Gastrocnemius medialis (tissue), 4 donors: ENCODE data around the gene WDR76. TPM values are rescaled to one million over a fixed set of nuclear protein-coding genes. Genes with fewer than 3 reads are reported as not detected.
"Not testable (repeated sequence)": the region's sequence is repeated elsewhere in the genome, so short reads cannot be mapped to it uniquely, and the experiment has no call there.

Experiments used
- ATAC-seq, 2 donors: fragments of 150-250 bp; one replicate each; pipeline ENCODE4 v1.9.1; 2016
- DNase-seq, 2 donors: peaks; one replicate each; pipeline ENCODE4 v3.0.0-alpha.2; 2019
- H3K27ac ChIP-seq, 4 donors: fragments of 200-600 bp; sonication (generic); 1 replicate in 1 of 4; 2 replicates in 3 of 4; pipeline ENCODE4 v1.5.1; 2016 to 2018; ENCODE audit warnings: mild to moderate bottlenecking in 2 of 4, moderate library complexity in 1 of 4
- H3K27me3 ChIP-seq, 3 donors: fragments of 200-600 bp; sonication (generic) in 2 of 3; 1 replicate in 1 of 3; 2 replicates in 2 of 3; pipeline versions ENCODE4 v1.5.1 to v1.6.0; 2016 to 2019; ENCODE audit warnings: mild to moderate bottlenecking in 1 of 3, moderate library complexity in 1 of 3
- H3K36me3 ChIP-seq, 2 donors: fragments of 200-600 bp; sonication (generic) in 1 of 2; one replicate each; pipeline ENCODE4 v1.5.1; 2017 to 2018
- H3K4me1 ChIP-seq, 2 donors: fragments of 200-600 bp; sonication (generic) in 1 of 2; one replicate each; pipeline ENCODE4 v1.5.1; 2016 to 2017; ENCODE audit warnings: mild to moderate bottlenecking in 2 of 2
- H3K4me3 ChIP-seq, 4 donors: fragments of 200-600 bp; sonication (generic) in 3 of 4; 1 replicate in 1 of 4; 2 replicates in 3 of 4; pipeline ENCODE4 v1.5.1; 2016 to 2019; ENCODE audit warnings: mild to moderate bottlenecking in 2 of 4
- H3K9me3 ChIP-seq, 3 donors: fragments of 200-600 bp; sonication (generic) in 2 of 3; 1 replicate in 1 of 3; 2 replicates in 2 of 3; pipeline ENCODE4 v1.5.1; 2016 to 2019
- CTCF ChIP-seq, 5 experiments: fragments of 450-650 bp in 3 of 5; fragments of 200-600 bp in 2 of 5; sonication (generic) in 2 of 5; IDR thresholded peaks in 4 of 5; conservative IDR thresholded peaks in 1 of 5; 1 replicate in 4 of 5; 2 replicates in 1 of 5; pipeline ENCODE4 v1.5.1; 2016 to 2019; ENCODE audit warnings: antibody characterized with exemption in 5 of 5, mild to moderate bottlenecking in 3 of 5, moderate library complexity in 3 of 5
- POLR2A ChIP-seq, 2 donors: fragments of 450-650 bp; IDR thresholded peaks; one replicate each; pipeline ENCODE4 v1.6.1; 2017; ENCODE audit warnings: antibody characterized with exemption in 2 of 2, mild to moderate bottlenecking in 2 of 2, moderate library complexity in 2 of 2
- in situ Hi-C, 4 donors: fragments of 200-750 bp; cut with MboI; loops; one replicate each; pipeline versions ENCODE4 v1.15.0 to v1.8.0; 2017; ENCODE audit warnings: low sequenced_read_pairs in 4 of 4
- intact Hi-C: fragments of 100-400 bp; cut with DNase I; formaldehyde crosslinking; loops from one replicate; pipeline ENCODE4 v1.15.1; 2023; ENCODE audit warnings: low total_unique reads
- total RNA-seq, 4 donors: library from RNA; depleted of rRNA; stranded (reverse); fragments of >200 nt; gene quantifications; one replicate each; pipeline versions ENCODE4 v1.1.0 to v1.2.3, GENCODE V29; 2016

WDR76 gene
- total RNA-seq, 4 donors from 2014 or later, result 0.12 to 1.0 (median 0.37) TPM

GRCh38 chr15:43808435-43808950, 18.3 kb upstream of the WDR76 start:
- intact Hi-C loops (no loop called here), in situ Hi-C loops (no loop called here)
- Histone ChIP-seq H3K27me3 (no peaks in the 10 kb centered on the region), H3K9me3 (no peaks in the 10 kb centered on the region), H3K36me3 (peaks cover 8 to 98% of the 10 kb centered on the region in 2 donors), H3K27ac (no peak overlapping the region), H3K4me1 (no peaks in the 10 kb centered on the region), H3K4me3 (no peak overlapping the region)
- TF ChIP-seq CTCF (IDR thresholded peaks at IDR 0.05 in 4 of 5, conservative IDR thresholded peaks at IDR 0.05 in 1 of 5) (no peak), POLR2A (IDR thresholded peaks at IDR 0.05) (no peak)
- no peak for ATAC-seq
- DNase-seq, result no peak

GRCh38 chr15:43808960-43809678, 17.7 kb upstream of the WDR76 start:
- no peak overlapping the region for H3K4me3 ChIP-seq
- peaks cover 8 to 99% of the 10 kb centered on the region in 2 donors for H3K36me3 ChIP-seq
- H3K9me3 ChIP-seq, result no peaks in the 10 kb centered on the region
- in situ Hi-C loops (no loop called here), intact Hi-C loops (no loop called here)
- H3K27ac ChIP-seq, result no peak overlapping the region
- DNase-seq (no peak), ATAC-seq (no peak)
- TF ChIP-seq CTCF (IDR thresholded peaks at IDR 0.05 in 4 of 5, conservative IDR thresholded peaks at IDR 0.05 in 1 of 5), result no peak
- no peak for TF ChIP-seq POLR2A (IDR thresholded peaks at IDR 0.05)
- H3K4me1 ChIP-seq, result no peaks in the 10 kb centered on the region
- H3K27me3 ChIP-seq, result no peaks in the 10 kb centered on the region

- H3K4me1 ChIP-seq, DNase-seq, H3K27me3 ChIP-seq, H3K27ac ChIP-seq, in situ Hi-C loops, ATAC-seq, H3K9me3 ChIP-seq, intact Hi-C loops, H3K4me3 ChIP-seq: not testable (repeated sequence)
- peaks cover 0 to 75% of the 10 kb centered on the region in 2 donors for H3K36me3 ChIP-seq
Observed at GRCh38 chr15:43815064-43815463, 11.7 kb upstream of the WDR76 start.

GRCh38 chr15:43821505-43821904, 5.3 kb upstream of the WDR76 start:
- no peak overlapping the region for H3K27ac ChIP-seq
- in situ Hi-C loops, result no loop called here

More at GRCh38 chr15:43821505-43821904, 5.3 kb upstream of the WDR76 start:
- no peaks in the 10 kb centered on the region for H3K9me3 ChIP-seq
- H3K27me3 ChIP-seq, result peaks cover 4 to 11% (median 6%) of the 10 kb centered on the region in 3 donors
- H3K4me1 ChIP-seq, result peaks cover 18 to 29% of the 10 kb centered on the region in 2 donors
- intact Hi-C loops, result no loop called here
- no peak for ATAC-seq
- no peak overlapping the region for H3K4me3 ChIP-seq
- TF ChIP-seq POLR2A (IDR thresholded peaks at IDR 0.05) (no peak), CTCF (IDR thresholded peaks at IDR 0.05 in 4 of 5, conservative IDR thresholded peaks at IDR 0.05 in 1 of 5) (no peak)
- DNase-seq, result no peak
- peaks cover 0 to 23% of the 10 kb centered on the region in 2 donors for H3K36me3 ChIP-seq
